OCI-LY7 (cell line): Measurements from ENCODE around the gene SERINC2. TPM values are rescaled to one million over a fixed set of nuclear protein-coding genes. Genes with fewer than 3 reads are reported as not detected.

Source experiments
- BruUV-seq: library from RNA; stranded (reverse); fragments of 400-500 nt; replicated peaks from 2 replicates; lab custom pipeline; 2021; lab: Mats Ljungman, UMichigan
- CTCF ChIA-PET: fragments of 300-600 bp; sonication (Branson Sonifier 250); formaldehyde crosslinking; loops from one replicate; lab custom pipeline; 2022; ENCODE audit warnings: antibody characterized with exemption; ENCODE audit not compliant: unreplicated experiment; lab: Charles Lee
- POLR2A ChIA-PET: fragments of 300-600 bp; sonication (Branson Sonifier 250); formaldehyde crosslinking; loops from one replicate; lab custom pipeline; 2022; ENCODE audit warnings: antibody characterized with exemption; lab: Charles Lee
- DNase-seq: peaks from one replicate; pipeline ENCODE4 v3.0.0-alpha.2; 2015; ENCODE audit warnings: low spot score
- H2AFZ ChIP-seq: fragments of 200-600 bp; sonication (generic), shearing (Covaris generic); 2 replicates; pipeline ENCODE4 v1.6.1; 2014; ENCODE audit warnings: mild to moderate bottlenecking, antibody characterized with exemption, low read length, moderate library complexity
- H3K27ac ChIP-seq: fragments of 200-600 bp; sonication (generic); 2 replicates; pipeline ENCODE4 v1.5.1; 2014; ENCODE audit warnings: mixed run types, low read depth, mild to moderate bottlenecking, moderate library complexity, low read length, inconsistent platforms; ENCODE audit not compliant: poor library complexity, severe bottlenecking
- H3K36me3 ChIP-seq: fragments of 200-600 bp; sonication (generic); 2 replicates; pipeline ENCODE4 v1.6.1; 2014; ENCODE audit warnings: mild to moderate bottlenecking, antibody characterized with exemption, low read length, moderate library complexity, mixed read lengths; ENCODE audit not compliant: insufficient read depth
- H3K4me1 ChIP-seq: fragments of 200-600 bp; sonication (generic); 2 replicates; pipeline ENCODE4 v1.5.1; 2014; ENCODE audit warnings: mild to moderate bottlenecking, low read length; ENCODE audit not compliant: insufficient read depth, poor library complexity, severe bottlenecking
- H3K4me2 ChIP-seq: fragments of 200-600 bp; sonication (generic); 2 replicates; pipeline ENCODE4 v1.6.1; 2014; ENCODE audit warnings: mild to moderate bottlenecking, low read length
- H3K4me3 ChIP-seq: fragments of 200-600 bp; sonication (generic); 2 replicates; pipeline ENCODE4 v1.5.1; 2014; ENCODE audit warnings: mild to moderate bottlenecking, low read depth, low read length; ENCODE audit not compliant: poor library complexity, severe bottlenecking
- H3K79me2 ChIP-seq: fragments of 200-600 bp; sonication (generic); 2 replicates; pipeline ENCODE4 v1.6.1; 2016; ENCODE audit warnings: low read depth, mild to moderate bottlenecking, low read length, moderate library complexity, mixed read lengths; ENCODE audit not compliant: insufficient read depth
- H3K9me2 ChIP-seq: fragments of 200-600 bp; sonication (generic); 2 replicates; pipeline ENCODE4 v1.6.1; 2016; ENCODE audit warnings: mild to moderate bottlenecking, low read length, mixed read lengths; ENCODE audit not compliant: insufficient read depth
- H3K9me3 ChIP-seq: fragments of 200-600 bp; sonication (generic); 2 replicates; pipeline ENCODE4 v1.6.1; 2014; ENCODE audit warnings: mild to moderate bottlenecking, mixed run types, low read length, mixed read lengths
- H4K20me1 ChIP-seq: fragments of 200-600 bp; sonication (generic); 2 replicates; pipeline ENCODE4 v1.6.1; 2014; ENCODE audit warnings: mild to moderate bottlenecking, antibody characterized with exemption, low read length, moderate library complexity, mixed read lengths; ENCODE audit not compliant: insufficient read depth
- EZH2phosphoT487 ChIP-seq: fragments of 200-600 bp; sonication (generic); IDR thresholded peaks from 2 replicates; pipeline ENCODE4 v1.6.1; 2018; ENCODE audit warnings: low read depth, borderline replicate concordance, mild to moderate bottlenecking, mixed run types, antibody characterized with exemption, low read length, moderate library complexity, mixed read lengths
- intact Hi-C: fragments of 100-400 bp; cut with micrococcal nuclease; formaldehyde crosslinking; loops from one replicate; pipeline ENCODE4 v1.10.0; 2022; ENCODE audit not compliant: unreplicated experiment
- total RNA-seq, 2 experiments: library from RNA; depleted of rRNA in 1 of 2; stranded (reverse); fragments of >200 nt in 1 of 2; shearing (Covaris generic) in 1 of 2; gene quantifications; 2 replicates each; pipeline ENCODE4 v1.2.3, GENCODE V29; 2014 to 2022
- TF ChIP-seq, protein P1 (sequence below): fragments of 200-600 bp; sonication (generic); conservative IDR thresholded peaks from 2 replicates; pipeline ENCODE4 v1.5.1; 2014; ENCODE audit warnings: mild to moderate bottlenecking, antibody characterized with exemption, low read length, moderate library complexity, mixed read lengths

Gene SERINC2
- total RNA-seq, 2 experiments from 2014 or later, result 3.5 to 11.1 TPM

DNA sequence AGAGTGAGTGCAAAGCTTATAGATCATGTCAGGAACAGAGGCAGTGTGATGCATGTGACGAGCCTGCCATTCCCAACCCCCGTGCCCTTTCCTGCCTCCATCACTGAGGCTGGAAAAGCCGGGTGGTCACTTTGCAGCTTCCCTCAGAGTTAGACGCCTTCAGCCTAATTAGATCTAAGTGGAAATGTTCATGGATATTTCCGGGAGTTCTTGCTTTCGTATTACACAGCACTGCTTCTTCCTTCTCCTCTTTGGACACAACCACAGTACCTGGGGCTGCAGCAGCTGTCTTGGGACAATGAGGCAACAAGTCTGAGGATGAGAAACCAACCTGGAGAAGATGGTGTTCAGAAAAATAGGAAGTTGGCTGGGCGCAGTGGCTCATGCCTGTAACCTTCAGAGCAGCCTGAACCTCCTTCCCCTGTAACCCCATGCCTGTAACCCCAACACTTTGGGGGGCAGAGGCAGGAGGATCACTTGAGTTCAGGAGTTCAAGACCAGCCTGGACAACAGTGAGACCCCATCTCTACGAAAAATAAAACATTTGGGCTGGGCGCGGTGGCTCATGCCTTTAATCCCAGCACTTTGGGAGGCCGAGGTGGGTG is 24.5 kb downstream of the SERINC2 start:
- Histone ChIP-seq H2AFZ (no peak overlapping the region), H3K4me1 (peaks cover 31% of the 10 kb centered on the region), H3K27ac (no peak overlapping the region), H3K4me2 (no peak overlapping the region), H3K36me3 (no peaks in the 10 kb centered on the region), H3K9me2 (no peaks in the 10 kb centered on the region), H3K79me2 (no peaks in the 10 kb centered on the region), H4K20me1 (no peaks in the 10 kb centered on the region), H3K9me3 (no peaks in the 10 kb centered on the region), H3K4me3 (no peak overlapping the region)
- BruUV-seq, result no TSS peak
- ChIA-PET POLR2A (no interaction called here), CTCF (no interaction called here)
- TF ChIP-seq EZH2phosphoT487, result no peak
- TF ChIP-seq, protein P1, sequence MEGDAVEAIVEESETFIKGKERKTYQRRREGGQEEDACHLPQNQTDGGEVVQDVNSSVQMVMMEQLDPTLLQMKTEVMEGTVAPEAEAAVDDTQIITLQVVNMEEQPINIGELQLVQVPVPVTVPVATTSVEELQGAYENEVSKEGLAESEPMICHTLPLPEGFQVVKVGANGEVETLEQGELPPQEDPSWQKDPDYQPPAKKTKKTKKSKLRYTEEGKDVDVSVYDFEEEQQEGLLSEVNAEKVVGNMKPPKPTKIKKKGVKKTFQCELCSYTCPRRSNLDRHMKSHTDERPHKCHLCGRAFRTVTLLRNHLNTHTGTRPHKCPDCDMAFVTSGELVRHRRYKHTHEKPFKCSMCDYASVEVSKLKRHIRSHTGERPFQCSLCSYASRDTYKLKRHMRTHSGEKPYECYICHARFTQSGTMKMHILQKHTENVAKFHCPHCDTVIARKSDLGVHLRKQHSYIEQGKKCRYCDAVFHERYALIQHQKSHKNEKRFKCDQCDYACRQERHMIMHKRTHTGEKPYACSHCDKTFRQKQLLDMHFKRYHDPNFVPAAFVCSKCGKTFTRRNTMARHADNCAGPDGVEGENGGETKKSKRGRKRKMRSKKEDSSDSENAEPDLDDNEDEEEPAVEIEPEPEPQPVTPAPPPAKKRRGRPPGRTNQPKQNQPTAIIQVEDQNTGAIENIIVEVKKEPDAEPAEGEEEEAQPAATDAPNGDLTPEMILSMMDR, result no peak
- intact Hi-C loops, result no loop called here
- no peak for DNase-seq

DNA sequence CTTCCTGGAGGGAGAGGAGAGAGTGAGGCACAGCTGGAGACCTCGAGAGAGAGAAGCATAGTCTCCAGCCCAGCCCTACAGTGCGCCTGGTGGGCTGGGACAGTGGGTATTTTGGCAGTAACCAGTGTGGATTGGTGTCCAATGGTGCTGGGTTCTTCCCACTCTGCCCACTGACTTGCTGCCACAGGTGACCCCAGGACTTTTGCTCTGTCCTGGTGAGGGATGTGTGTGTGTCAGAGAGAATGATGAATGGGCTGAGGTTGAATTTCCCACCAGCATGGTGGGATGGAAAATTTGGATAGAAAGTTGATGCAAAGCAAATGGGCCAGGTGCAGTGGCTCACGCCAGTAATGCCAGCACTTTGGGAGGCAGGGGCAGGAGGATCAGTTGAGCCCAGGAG is 26.3 kb downstream of the SERINC2 start:
- H3K4me2 ChIP-seq, result no peak overlapping the region
- DNase-seq, result no peak
- ChIA-PET CTCF (no interaction called here), POLR2A (no interaction called here)
- peaks cover 31% of the 10 kb centered on the region for H3K4me1 ChIP-seq
- no peak for TF ChIP-seq EZH2phosphoT487
- TF ChIP-seq, protein P1, result no peak
- no peak overlapping the region for H2AFZ ChIP-seq
- no peak overlapping the region for H3K27ac ChIP-seq
- no peaks in the 10 kb centered on the region for H3K9me3 ChIP-seq
- H3K4me3 ChIP-seq, result no peak overlapping the region
- H3K79me2 ChIP-seq, result no peaks in the 10 kb centered on the region
- H4K20me1 ChIP-seq, result no peaks in the 10 kb centered on the region
- no TSS peak for BruUV-seq
- intact Hi-C loops, result no loop called here
- no peaks in the 10 kb centered on the region for H3K9me2 ChIP-seq
- no peaks in the 10 kb centered on the region for H3K36me3 ChIP-seq

DNA sequence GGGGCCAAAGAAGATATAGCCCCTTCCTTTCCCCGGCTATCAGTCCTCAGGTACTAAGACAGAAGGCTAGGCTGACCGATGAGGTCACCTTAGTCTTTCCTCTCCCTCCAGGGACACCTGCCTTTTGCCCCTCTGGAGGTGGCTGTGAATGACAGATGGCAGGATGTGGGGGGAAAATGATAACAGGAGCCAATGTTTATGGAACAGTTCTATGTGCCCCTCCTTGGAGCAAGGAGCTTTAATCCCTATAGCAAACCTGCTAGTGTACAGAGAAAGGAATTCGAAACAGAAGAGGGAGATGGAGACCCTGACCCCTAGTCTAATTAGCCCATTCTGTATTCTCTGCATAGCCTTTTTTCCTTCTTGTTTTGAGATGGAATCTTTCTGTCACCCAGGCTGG is 28.1 kb downstream of the SERINC2 start:
- intact Hi-C loops, result no loop called here
- no peak overlapping the region for H3K4me3 ChIP-seq
- DNase-seq, result no peak
- H3K36me3 ChIP-seq, result no peaks in the 10 kb centered on the region
- no peak overlapping the region for H2AFZ ChIP-seq
- H3K4me2 ChIP-seq, result peak overlapping the region; percentile 40
- ChIA-PET POLR2A (no interaction called here), CTCF (no interaction called here)
- no peaks in the 10 kb centered on the region for H3K9me2 ChIP-seq
- peaks cover 31% of the 10 kb centered on the region for H3K4me1 ChIP-seq
- TF ChIP-seq EZH2phosphoT487, result no peak
- TF ChIP-seq, protein P1, result no peak
- H4K20me1 ChIP-seq, result no peaks in the 10 kb centered on the region
- BruUV-seq, result no TSS peak
- no peaks in the 10 kb centered on the region for H3K79me2 ChIP-seq
- no peaks in the 10 kb centered on the region for H3K9me3 ChIP-seq
- no peak overlapping the region for H3K27ac ChIP-seq
